Right forelimb (tissue), 1 donor: ENCODE measurements around the gene GAPDH.

ENCODE experiments used
- DNase-seq: peaks from one replicate; pipeline ENCODE4 v3.0.0-alpha.2; 2018

GAPDH gene

DNA sequence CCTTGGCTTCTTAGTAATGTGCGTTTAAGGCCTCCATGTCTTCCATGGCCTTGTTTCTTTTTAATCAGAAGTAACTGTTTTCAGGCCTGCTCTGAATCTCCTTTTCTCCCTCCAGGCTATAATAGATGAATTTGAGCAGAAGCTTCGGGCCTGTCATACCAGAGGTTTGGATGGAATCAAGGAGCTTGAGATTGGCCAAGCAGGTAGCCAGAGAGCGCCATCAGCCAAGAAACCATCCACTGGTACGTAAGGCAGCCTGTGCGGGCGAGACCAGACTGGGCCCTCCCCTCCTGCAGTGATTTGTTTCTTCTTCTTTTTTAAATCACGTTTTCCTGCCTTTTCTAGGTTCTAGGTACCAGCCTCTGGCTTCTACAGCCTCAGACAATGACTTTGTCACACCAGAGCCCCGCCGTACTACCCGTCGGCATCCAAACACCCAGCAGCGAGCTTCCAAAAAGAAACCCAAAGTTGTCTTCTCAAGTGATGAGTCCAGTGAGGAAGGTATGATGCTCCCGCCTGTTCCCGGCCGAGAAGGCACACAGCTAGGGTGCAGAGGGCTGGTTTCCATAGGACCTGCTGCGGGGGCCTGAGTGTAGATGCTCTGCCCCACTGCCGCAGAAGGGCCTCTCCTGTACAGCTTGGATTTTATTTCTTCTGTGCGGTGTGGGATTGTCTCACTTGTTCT is 3.6 kb upstream of the GAPDH start:
- no peak for DNase-seq

DNA sequence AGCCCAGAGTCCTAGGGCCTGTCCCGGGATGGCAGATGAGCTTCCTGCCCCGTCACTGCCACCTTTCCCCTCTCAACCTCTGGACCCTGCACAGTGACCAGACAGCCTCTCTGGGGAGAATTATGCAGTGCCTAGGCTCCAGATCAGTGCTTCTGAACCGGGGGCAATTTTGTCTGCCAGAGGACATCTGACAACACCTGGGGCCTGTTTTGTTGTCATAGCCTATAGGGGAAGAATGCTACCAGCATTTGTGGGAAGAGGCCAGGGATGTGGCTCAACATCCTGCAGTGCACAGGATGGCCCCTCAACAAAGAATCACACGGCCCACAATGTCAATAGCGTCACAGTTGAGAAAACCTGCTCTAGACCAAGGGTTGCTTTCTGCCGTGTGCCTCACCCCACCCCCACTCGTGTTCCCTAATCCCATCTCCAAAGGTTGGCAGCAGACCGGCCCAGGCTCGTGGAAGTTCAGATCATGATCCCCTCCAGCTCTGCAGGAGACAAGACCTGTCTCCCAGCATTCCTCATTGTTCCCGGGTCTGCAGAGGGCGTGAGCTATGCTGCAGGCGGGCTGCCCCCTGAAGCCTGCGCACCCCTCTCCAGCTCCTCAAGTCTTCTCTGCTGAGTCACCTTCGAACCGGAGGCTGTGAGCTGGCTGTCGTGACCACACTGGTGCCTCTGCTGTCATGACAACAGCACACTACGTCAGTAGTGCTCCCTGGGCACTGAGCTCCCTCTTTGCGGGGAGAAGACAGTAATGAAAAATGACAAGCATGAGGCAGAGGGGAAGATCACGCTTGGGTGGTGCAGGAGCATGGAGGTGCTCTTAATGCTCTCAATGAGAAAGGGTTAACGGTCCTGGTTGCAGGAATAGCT is 2.0 kb upstream of the GAPDH start:
- no peak for DNase-seq

DNA sequence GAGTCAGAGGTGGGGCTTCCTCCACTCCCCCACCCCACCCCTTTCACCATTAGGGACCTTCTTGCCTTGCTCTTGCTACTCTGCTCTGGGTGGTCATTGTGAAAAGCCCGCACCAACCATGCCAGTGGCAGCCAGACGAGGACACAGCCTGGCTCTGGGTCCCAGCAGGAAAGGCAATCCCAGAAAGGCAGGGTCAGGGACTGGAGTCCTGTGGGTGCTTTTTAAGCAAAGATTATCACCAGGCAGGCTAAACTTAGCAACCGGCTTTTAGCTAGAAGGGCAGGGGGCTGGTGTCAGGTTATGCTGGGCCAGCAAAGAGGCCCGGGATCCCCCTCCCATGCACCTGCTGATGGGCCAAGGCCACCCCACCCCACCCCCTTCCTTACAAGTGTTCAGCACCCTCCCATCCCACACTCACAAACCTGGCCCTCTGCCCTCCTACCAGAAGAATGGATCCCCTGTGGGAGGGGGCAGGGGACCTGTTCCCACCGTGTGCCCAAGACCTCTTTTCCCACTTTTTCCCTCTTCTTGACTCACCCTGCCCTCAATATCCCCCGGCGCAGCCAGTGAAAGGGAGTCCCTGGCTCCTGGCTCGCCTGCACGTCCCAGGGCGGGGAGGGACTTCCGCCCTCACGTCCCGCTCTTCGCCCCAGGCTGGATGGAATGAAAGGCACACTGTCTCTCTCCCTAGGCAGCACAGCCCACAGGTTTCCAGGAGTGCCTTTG is 1.2 kb upstream of the GAPDH start:
- peak; percentile 86 for DNase-seq

DNA sequence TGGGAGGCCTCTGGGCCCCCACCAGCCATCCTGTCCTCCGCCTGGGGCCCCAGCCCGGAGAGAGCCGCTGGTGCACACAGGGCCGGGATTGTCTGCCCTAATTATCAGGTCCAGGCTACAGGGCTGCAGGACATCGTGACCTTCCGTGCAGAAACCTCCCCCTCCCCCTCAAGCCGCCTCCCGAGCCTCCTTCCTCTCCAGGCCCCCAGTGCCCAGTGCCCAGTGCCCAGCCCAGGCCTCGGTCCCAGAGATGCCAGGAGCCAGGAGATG is 729 bp upstream of the GAPDH start:
- no peak for DNase-seq

DNA sequence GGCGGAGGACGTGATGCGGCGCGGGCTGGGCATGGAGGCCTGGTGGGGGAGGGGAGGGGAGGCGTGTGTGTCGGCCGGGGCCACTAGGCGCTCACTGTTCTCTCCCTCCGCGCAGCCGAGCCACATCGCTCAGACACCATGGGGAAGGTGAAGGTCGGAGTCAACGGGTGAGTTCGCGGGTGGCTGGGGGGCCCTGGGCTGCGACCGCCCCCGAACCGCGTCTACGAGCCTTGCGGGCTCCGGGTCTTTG is 303 bp downstream of the GAPDH start:
- no peak for DNase-seq

DNA sequence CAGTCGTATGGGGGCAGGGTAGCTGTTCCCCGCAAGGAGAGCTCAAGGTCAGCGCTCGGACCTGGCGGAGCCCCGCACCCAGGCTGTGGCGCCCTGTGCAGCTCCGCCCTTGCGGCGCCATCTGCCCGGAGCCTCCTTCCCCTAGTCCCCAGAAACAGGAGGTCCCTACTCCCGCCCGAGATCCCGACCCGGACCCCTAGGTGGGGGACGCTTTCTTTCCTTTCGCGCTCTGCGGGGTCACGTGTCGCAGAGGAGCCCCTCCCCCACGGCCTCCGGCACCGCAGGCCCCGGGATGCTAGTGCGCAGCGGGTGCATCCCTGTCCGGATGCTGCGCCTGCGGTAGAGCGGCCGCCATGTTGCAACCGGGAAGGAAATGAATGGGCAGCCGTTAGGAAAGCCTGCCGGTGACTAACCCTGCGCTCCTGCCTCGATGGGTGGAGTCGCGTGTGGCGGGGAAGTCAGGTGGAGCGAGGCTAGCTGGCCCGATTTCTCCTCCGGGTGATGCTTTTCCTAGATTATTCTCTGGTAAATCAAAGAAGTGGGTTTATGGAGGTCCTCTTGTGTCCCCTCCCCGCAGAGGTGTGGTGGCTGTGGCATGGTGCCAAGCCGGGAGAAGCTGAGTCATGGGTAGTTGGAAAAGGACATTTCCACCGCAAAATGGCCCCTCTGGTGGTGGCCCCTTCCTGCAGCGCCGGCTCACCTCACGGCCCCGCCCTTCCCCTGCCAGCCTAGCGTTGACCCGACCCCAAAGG is 804 bp downstream of the GAPDH start:
- peak; percentile 80 for DNase-seq

DNA sequence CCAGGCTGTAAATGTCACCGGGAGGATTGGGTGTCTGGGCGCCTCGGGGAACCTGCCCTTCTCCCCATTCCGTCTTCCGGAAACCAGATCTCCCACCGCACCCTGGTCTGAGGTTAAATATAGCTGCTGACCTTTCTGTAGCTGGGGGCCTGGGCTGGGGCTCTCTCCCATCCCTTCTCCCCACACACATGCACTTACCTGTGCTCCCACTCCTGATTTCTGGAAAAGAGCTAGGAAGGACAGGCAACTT is 1.3 kb downstream of the GAPDH start:
- no peak for DNase-seq

DNA sequence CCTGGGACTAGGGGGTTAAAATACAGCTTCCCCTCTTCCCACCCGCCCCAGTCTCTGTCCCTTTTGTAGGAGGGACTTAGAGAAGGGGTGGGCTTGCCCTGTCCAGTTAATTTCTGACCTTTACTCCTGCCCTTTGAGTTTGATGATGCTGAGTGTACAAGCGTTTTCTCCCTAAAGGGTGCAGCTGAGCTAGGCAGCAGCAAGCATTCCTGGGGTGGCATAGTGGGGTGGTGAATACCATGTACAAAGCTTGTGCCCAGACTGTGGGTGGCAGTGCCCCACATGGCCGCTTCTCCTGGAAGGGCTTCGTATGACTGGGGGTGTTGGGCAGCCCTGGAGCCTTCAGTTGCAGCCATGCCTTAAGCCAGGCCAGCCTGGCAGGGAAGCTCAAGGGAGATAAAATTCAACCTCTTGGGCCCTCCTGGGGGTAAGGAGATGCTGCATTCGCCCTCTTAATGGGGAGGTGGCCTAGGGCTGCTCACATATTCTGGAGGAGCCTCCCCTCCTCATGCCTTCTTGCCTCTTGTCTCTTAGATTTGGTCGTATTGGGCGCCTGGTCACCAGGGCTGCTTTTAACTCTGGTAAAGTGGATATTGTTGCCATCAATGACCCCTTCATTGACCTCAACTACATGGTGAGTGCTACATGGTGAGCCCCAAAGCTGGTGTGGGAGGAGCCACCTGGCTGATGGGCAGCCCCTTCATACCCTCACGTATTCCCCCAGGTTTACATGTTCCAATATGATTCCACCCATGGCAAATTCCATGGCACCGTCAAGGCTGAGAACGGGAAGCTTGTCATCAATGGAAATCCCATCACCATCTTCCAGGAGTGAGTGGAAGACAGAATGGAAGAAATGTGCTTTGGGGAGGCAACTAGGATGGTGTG is 1.9 kb downstream of the GAPDH start:
- DNase-seq: peak; percentile 46

DNA sequence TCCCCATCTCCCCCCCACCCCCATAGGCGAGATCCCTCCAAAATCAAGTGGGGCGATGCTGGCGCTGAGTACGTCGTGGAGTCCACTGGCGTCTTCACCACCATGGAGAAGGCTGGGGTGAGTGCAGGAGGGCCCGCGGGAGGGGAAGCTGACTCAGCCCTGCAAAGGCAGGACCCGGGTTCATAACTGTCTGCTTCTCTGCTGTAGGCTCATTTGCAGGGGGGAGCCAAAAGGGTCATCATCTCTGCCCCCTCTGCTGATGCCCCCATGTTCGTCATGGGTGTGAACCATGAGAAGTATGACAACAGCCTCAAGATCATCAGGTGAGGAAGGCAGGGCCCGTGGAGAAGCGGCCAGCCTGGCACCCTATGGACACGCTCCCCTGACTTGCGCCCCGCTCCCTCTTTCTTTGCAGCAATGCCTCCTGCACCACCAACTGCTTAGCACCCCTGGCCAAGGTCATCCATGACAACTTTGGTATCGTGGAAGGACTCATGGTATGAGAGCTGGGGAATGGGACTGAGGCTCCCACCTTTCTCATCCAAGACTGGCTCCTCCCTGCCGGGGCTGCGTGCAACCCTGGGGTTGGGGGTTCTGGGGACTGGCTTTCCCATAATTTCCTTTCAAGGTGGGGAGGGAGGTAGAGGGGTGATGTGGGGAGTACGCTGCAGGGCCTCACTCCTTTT is 2.7 kb downstream of the GAPDH start:
- DNase-seq: peak; percentile 51

DNA sequence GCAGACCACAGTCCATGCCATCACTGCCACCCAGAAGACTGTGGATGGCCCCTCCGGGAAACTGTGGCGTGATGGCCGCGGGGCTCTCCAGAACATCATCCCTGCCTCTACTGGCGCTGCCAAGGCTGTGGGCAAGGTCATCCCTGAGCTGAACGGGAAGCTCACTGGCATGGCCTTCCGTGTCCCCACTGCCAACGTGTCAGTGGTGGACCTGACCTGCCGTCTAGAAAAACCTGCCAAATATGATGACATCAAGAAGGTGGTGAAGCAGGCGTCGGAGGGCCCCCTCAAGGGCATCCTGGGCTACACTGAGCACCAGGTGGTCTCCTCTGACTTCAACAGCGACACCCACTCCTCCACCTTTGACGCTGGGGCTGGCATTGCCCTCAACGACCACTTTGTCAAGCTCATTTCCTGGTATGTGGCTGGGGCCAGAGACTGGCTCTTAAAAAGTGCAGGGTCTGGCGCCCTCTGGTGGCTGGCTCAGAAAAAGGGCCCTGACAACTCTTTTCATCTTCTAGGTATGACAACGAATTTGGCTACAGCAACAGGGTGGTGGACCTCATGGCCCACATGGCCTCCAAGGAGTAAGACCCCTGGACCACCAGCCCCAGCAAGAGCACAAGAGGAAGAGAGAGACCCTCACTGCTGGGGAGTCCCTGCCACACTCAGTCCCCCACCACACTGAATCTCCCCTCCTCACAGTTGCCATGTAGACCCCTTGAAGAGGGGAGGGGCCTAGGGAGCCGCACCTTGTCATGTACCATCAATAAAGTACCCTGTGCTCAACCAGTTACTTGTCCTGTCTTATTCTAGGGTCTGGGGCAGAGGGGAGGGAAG is 3.5 kb downstream of the GAPDH start:
- peak; percentile 85 for DNase-seq

DNA sequence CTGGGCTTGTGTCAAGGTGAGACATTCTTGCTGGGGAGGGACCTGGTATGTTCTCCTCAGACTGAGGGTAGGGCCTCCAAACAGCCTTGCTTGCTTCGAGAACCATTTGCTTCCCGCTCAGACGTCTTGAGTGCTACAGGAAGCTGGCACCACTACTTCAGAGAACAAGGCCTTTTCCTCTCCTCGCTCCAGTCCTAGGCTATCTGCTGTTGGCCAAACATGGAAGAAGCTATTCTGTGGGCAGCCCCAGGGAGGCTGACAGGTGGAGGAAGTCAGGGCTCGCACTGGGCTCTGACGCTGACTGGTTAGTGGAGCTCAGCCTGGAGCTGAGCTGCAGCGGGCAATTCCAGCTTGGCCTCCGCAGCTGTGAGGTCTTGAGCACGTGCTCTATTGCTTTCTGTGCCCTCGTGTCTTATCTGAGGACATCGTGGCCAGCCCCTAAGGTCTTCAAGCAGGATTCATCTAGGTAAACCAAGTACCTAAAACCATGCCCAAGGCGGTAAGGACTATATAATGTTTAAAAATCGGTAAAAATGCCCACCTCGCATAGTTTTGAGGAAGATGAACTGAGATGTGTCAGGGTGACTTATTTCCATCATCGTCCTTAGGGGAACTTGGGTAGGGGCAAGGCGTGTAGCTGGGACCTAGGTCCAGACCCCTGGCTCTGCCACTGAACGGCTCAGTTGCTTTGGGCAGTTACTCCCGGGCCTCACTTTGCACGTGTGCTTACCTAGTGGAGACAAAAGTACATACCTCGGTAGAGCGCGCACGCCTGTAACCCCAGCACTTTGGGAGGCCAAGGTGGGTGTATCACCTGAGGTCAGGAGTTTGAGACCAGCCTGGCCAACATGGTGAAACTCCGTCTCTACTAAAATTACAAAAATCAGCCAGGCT is 4.3 kb downstream of the GAPDH start:
- DNase-seq: peak; percentile 46

DNA sequence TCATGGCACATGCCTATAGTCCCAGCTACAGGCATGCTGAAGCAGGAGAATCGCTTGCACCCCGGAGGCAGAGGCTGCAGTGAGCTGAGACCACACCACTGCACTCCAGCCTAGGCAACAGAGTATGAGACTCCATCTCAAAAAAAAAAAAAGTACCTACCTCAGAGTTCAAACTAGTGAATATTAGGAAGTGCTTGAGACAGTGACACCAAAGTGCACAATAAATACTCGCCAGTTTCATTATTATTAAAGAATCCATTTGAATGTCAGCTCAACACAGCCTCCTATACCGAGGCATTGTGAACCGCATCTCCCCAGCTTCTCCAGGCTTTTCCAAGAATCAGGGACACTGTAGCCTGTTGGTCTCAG is 5.0 kb downstream of the GAPDH start:
- no peak for DNase-seq

DNA sequence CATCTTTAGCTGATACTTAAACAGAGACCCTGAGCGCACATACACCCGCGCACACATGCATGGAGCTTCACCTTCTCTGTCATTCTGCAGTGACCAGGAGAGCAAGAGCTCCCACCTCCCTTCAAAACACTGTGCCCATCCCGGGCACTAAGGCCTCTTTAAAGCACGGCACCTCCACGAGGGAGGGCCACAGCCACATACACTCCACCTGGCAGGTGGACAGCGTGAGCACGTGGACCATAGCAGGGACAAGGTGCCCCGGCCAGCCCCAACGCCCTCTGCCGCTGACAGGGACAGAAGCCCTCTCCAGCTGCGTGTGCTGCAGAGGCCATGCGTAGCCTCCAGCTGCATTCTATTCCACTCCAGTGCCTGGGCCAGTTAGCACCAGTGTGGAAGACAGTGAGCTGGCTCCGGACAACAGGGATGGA is 5.4 kb downstream of the GAPDH start:
- DNase-seq: no peak

DNA sequence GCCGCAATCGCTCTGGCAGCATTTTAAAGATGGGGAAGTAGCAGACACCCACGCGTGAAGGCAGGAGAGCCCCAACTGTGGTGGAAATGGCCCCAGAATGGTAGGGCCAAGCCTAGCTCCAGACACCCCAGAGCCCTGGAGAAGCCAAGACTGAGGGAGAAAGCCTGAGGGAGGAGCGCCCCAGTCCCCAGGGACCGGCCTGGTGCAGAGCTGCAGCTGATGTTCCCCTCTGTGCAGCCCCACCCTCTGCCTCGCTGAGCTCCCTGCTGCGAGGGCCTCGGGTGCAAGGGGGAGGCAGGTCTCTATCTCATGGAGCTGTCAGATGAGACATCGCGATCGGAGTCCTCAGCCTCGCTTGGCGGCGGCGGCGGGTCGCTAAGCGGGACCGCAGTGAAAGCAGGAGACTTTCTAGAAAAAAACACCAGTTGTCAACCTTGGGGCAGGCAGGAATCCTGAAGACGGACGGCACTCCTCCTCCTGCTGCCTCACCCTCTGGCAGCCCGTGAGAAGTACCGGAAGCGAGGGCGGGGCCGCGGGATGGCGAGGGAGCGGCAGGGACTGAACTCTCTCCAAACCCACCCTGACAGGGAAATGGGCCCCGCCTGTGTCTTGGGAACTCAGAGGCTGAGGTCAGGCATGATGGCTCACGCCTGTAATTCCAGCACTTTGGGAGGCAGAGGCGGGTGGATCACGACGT is 6.0 kb downstream of the GAPDH start:
- DNase-seq: peak; percentile 88

DNA sequence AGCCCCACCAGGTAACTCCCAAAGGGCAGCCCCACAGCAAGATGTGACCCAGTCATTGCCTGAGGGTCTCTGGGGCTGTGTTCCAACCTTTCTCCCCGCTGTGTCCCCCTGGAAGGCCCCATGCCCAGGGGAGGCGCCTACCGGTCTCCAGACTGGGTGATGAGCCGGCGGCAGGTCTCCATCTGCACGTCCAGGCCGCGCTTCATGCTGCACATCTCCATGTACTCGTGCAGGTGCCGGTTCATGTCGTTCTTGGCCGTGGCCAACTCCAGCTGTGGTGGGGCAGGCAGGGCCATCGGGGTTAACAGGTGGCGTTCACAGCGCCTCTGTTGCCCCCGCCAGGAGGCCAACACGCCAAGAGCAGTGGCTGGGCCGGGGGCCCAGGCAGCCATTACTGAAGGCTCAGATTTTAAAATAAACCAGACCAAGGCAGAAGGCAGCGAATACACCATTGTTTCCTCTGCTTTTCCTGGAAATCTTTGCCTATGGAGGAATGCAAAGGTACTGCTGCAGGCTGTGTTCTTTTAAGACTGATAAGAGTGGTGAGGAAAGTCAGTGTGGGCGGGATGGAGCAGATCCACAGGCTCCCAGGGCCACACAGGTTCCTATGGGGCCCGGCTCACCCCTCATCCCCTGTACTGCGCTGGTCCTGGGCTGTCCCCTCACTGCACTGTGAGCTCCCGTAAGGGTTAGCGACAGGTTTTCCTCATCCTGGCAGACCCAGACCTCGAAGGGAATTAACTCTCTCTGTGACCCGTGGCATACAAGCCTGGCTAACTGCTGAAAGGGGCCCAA is 7.3 kb downstream of the GAPDH start:
- DNase-seq: no peak

DNA sequence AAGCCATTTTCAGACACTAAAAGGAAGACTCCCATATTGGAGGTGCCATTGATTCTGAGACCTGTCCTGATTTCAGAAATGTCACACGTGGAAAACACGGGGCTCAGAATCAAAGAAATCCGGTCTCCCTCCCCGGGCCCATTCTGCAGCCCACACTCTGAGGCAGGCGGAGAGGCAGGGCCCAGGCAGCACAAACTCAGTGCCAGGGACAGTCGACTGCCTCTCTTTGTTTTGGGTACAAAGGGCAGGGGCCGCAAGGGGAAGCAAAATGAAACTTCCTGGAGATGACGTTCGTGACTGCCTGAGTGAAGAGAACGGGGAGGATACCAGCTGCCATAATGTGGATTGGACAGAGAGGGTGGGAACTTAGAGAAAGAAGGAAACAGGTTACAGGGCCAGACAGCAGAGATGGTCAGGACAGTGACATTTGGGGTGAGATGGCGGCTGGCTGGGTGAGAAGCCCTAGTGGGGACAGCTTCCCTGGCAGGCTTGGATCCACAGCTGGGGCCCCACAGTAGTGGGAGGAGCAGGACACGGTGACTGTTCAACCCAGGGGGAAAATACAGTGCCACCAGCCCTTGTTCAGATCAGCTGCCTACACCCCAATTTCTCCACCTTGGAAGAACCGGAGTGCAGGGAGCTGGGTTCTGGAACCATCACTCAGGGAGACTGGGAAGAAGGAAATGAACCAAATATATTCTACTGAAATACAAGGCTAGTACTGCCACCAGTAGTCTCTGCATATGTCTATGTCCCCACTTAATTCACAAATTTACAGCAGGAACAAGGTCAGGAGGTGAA is 8.1 kb downstream of the GAPDH start:
- no peak for DNase-seq

DNA sequence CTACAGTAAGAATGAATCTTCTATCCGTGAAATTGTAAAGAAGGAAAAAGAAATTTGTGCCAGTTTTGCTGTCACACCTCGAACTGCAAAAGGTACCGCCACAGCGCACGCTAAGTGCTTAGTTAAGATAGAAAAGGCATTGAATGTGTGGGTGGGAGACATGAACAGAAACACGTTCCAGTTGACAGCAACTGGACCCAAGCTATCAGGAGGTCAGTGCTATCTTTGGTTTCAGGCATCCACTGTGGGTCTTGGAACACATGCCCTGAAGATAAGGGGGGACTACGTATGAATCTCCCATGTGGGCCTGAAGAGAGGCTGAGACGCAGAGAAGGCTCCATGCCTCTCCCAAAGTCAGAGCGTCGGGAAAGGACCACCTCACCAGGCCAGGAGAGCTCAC is 11.7 kb downstream of the GAPDH start:
- no peak for DNase-seq

DNA sequence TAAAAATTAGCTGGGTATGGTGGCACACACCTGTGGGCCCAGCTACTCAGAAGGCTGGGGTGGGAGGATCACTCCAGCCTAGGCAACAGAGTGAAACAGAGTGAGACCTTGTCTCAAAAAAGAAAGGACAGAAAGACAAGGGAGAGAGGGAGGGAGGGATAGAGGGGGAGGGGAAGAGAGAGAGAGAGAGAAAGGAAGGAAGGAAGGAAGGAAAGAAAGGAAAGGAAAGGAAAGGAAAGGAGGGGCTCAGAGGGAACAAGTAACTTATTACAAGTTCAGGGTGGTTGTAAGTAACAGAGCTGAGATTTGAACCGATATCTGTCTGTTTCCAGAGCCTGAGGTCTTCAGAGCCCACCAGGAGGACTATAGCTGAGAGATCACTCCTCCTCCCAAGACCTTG is 13.2 kb downstream of the GAPDH start:
- DNase-seq: no peak
